Right lobe of liver (tissue), 6 donors: ENCODE data around the gene HOXA3. TPM values are rescaled to one million over a fixed set of nuclear protein-coding genes. Genes with fewer than 3 reads are reported as not detected.

Experiments
- ATAC-seq, 4 donors: fragments of 200-7000 bp; cut with Tn5 transposase; one replicate each; pipeline ENCODE4 v1.9.1; 2020; ENCODE audit warnings: mild to moderate bottlenecking in 4 of 4, moderate library complexity in 4 of 4
- DNase-seq, 3 donors: peaks; one replicate each; pipeline ENCODE4 v3.0.0-alpha.2; 2020
- H3K27ac ChIP-seq, 3 donors: fragments of 200-600 bp; one replicate each; pipeline ENCODE4 v1.8.0; 2022
- H3K27me3 ChIP-seq, 2 donors: fragments of 200-600 bp; one replicate each; pipeline ENCODE4 v1.8.0; 2022
- H3K36me3 ChIP-seq, 4 donors: fragments of 200-600 bp; sonication (generic) in 1 of 4; one replicate each; pipeline versions ENCODE4 v1.5.1 to v1.8.0; 2017 to 2022; ENCODE audit warnings: control low read depth in 1 of 4
- H3K4me1 ChIP-seq, 4 donors: fragments of 200-600 bp; sonication (generic) in 1 of 4; one replicate each; pipeline versions ENCODE4 v1.5.1 to v1.8.0; 2017 to 2022; ENCODE audit warnings: control low read depth in 1 of 4
- H3K4me3 ChIP-seq, 3 donors: fragments of 200-600 bp; one replicate each; pipeline ENCODE4 v1.8.0; 2022
- H3K9me3 ChIP-seq, 4 donors: fragments of 200-600 bp; sonication (generic) in 1 of 4; one replicate each; pipeline versions ENCODE4 v1.5.1 to v1.8.0; 2017 to 2022; ENCODE audit warnings: control low read depth in 1 of 4
- POLR2A ChIP-seq: fragments of 450-650 bp; IDR thresholded peaks from one replicate; pipeline ENCODE4 v1.6.1; 2017; ENCODE audit warnings: antibody characterized with exemption, mild to moderate bottlenecking
- WGBS: methylation state at CpG from one replicate; pipeline ENCODE4 v1.1.6; 2018; ENCODE audit warnings: low coverage, low lambda C conversion rate; ENCODE audit not compliant: insufficient coverage; ENCODE audit errors: missing lambda C conversion rate; 5-methylcytosine and 5-hydroxymethylcytosine counted together
- intact Hi-C, 2 donors: fragments of 100-400 bp; cut with DNase I; formaldehyde crosslinking; loops; one replicate each; pipeline versions ENCODE4 v1.11.2 to v1.14.1; 2022
- total RNA-seq, 6 experiments: library from RNA; depleted of rRNA in 2 of 6; stranded (reverse); fragments of >200 nt in 2 of 6; fragmentation: NEBNext Ultra II Directional in 3 of 6; extraction: Animal tissue kit (Norgen Biotek cat#: 25700) in 3 of 6; gene quantifications; one replicate each; pipeline versions ENCODE4 v1.1.0 to v1.2.4, GENCODE V29; 2016 to 2023
- TF ChIP-seq, protein P1 (sequence below), 4 donors: fragments of 200-600 bp in 3 of 4; fragments of 450-650 bp in 1 of 4; IDR thresholded peaks; one replicate each; pipeline versions ENCODE4 v1.5.1 to v1.8.0; 2016 to 2022; ENCODE audit warnings: antibody characterized with exemption in 4 of 4, mild to moderate bottlenecking in 2 of 4
- donor health status: DM: no; HTN: yes; CAD: no.
- donor health status: DM: no; HTN: no; CAD: no.
- donor health status: DM: no; HTN: no; CAD: no.
- donor health status: DM: no; HTN: yes; CAD: no.
- donor health status: DM: no; HTN: yes; CAD: no.

Gene HOXA3
- total RNA-seq, 6 experiments from 2014 or later: 0.17 to 0.26 (median 0.25) TPM; not detected in 2

DNA sequence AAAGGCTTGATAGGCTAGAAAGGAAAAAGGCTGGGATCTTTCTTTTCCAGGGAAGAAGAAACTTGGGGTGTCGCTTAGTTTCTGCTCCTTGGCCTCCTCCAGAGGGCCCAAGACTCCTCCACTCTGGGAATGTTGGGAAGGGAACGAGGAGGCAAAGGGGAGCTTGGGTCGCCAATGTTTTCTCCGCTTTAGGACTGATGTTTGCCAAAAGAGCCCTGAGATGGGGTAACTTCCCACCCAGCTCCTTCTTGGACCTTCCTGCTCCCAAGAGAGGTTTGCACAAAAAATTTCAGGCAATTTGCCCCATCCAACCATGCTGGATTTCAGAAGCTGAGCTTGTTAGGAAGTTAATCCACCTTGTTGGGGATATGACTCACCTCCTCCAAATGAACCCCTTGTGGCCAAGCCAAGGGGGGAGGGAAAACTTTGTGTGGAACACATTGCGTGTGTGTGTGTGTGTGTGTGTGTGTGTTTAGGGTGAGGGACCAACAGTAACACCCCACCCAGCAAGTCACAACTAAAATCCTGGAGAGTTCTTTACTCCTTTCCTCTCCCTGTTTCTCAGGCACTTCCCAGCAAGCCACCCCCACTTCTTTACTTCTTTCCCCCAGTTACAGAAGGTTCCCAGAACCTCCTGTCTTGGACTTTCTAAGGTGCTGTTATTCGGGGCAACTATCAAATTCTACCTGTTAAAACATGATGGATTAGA is 41.2 kb downstream of the HOXA3 start:
- Histone ChIP-seq H3K9me3 (no peaks in the 10 kb centered on the region), H3K27me3 (peaks cover 0 to 13% of the 10 kb centered on the region in 2 donors), H3K4me3 (no peak overlapping the region), H3K27ac (peak overlapping the region in 2 of 3 donors; percentile 25 to 65), H3K36me3 (no peaks in the 10 kb centered on the region), H3K4me1 (peaks cover 0 to 4% (median 0%) of the 10 kb centered on the region in 4 donors)
- no peak for TF ChIP-seq POLR2A
- TF ChIP-seq, protein P1, sequence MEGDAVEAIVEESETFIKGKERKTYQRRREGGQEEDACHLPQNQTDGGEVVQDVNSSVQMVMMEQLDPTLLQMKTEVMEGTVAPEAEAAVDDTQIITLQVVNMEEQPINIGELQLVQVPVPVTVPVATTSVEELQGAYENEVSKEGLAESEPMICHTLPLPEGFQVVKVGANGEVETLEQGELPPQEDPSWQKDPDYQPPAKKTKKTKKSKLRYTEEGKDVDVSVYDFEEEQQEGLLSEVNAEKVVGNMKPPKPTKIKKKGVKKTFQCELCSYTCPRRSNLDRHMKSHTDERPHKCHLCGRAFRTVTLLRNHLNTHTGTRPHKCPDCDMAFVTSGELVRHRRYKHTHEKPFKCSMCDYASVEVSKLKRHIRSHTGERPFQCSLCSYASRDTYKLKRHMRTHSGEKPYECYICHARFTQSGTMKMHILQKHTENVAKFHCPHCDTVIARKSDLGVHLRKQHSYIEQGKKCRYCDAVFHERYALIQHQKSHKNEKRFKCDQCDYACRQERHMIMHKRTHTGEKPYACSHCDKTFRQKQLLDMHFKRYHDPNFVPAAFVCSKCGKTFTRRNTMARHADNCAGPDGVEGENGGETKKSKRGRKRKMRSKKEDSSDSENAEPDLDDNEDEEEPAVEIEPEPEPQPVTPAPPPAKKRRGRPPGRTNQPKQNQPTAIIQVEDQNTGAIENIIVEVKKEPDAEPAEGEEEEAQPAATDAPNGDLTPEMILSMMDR (IDR thresholded peaks at IDR 0.05): no peak
- intact Hi-C loops: no loop called here
- 19% methylated on average over 3 of the region's 6 CpGs for WGBS
- DNase-seq (no peak), ATAC-seq (no peak)

DNA sequence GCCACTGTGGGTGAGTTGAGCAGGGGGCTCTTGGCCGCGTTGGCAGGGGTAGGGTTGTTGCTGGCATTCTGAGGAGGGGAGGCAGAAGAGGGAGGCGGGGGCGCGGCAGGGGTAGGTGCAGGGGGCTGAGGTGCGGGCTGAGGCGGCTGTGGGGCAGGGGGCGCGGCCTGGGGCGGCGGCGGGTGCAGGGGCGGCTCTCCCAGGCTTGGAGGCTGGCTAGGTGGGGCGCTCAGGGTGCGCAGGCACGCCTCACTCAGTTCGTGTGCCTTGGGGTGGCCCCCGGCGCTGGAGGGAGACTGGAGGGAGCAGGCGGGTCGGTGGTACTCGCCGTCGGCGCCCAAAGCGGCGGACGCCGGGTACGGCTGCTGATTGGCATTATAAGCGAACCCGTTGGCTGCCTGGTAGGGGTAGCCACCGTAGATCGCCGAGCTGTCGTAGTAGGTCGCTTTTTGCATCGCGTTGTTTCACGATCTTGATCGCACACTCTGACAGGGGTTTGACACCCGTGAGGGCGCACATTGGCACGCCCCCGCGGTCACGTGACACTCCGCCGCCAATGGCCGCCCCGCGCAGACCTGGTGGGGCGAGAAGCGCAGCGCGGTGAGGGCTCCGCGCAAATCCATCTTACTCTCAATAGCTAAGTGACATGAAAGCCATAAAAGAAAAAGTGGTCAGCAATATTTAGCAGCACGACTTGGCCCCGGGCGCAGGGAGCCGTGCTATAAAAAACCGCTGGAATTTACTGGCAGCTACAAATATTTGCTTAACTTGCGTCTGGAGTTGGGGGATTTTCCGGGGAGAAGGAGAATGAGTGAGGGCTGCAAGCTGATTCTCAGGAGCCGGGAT is 42.0 kb downstream of the HOXA3 start:
- H3K27ac ChIP-seq: peak overlapping the region in 1 of 3 donors; percentile 65
- TF ChIP-seq POLR2A: no peak
- TF ChIP-seq, protein P1 (IDR thresholded peaks at IDR 0.05): no peak
- peaks cover 0 to 10% of the 10 kb centered on the region in 2 donors for H3K27me3 ChIP-seq
- no peaks in the 10 kb centered on the region for H3K36me3 ChIP-seq
- DNase-seq (no peak), ATAC-seq (no peak)
- intact Hi-C loops: no loop called here
- H3K9me3 ChIP-seq: no peaks in the 10 kb centered on the region
- peaks cover 0 to 4% (median 0%) of the 10 kb centered on the region in 4 donors for H3K4me1 ChIP-seq
- 37% methylated on average over 21 of the region's 66 CpGs for WGBS
- H3K4me3 ChIP-seq: no peak overlapping the region

DNA sequence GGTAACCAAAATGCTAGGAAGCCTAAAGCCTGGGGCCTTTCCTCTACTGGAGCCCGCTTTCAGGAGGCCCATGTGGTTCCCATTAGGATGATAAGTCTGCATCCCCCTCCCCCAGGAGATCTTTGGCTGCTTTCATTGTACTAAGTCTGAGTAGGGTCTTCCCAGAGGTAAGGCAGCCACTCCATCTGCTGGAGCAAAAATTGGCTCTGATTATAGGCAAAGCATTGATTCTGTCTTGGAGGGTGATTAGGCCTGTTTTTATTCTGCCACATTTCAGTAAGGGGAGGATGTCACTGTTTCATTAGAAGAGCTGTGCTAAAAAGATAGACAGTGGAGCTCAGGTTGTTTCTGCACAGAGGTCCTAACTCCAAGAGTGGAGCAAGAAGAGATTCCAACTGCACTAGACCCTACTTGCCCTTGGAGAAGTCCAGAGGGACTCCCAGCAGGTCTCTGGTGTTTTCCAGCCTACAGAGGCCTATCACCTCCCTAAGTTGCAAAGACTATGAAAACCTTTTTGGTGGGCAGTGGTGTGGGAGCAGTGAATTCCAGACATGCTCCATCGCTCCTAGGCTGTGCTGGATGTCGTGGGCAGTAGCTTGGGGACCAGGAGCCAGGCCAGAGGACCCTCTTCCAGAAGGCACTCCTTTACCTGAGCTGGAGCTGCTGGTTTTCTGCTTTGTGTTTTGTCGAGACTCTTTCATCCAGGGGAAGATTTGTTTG is 42.8 kb downstream of the HOXA3 start:
- Histone ChIP-seq H3K27ac (peak overlapping the region in 1 of 3 donors; percentile 65), H3K36me3 (no peaks in the 10 kb centered on the region), H3K9me3 (no peaks in the 10 kb centered on the region), H3K27me3 (peaks cover 0 to 10% of the 10 kb centered on the region in 2 donors), H3K4me1 (peaks cover 0 to 4% (median 0%) of the 10 kb centered on the region in 4 donors), H3K4me3 (no peak overlapping the region)
- ATAC-seq (no peak), DNase-seq (no peak)
- 67% methylated on average over 1 of the region's 4 CpGs for WGBS
- TF ChIP-seq, protein P1 (IDR thresholded peaks at IDR 0.05): no peak
- no peak for TF ChIP-seq POLR2A
- intact Hi-C loops: no loop called here

DNA sequence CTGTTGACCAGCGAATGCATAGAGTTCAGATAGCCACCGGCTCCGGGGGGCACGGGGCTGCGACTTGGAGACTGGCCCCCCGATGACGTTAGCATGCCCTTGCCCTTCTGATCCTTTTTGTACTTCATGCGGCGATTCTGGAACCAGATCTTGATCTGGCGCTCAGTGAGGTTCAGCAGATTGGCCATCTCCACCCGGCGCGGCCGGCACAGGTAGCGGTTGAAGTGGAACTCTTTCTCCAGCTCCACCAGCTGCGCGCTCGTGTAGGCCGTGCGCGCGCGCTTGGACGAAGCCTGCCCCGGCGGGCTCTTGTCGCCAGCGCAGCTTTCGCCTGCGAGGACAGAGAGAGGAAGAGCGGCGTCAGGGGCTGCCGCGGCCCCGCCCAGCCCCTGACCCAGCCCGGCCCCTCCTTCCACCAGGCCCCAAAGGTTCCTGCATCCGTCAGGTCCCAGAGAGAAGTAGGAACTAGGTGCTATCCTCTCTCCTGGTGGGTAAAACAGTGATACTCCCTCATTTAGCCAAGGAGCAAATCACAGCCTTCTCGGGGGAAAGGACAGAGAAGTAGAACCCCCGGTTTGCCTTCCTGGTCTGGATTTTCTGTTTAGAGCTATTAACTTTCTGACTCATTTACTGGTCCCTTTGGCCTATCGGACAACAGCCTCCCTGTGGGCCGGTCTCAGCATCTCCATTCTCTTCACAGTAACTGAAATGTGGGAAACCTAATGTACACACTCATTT is 43.8 kb downstream of the HOXA3 start:
- WGBS: 41% methylated on average over 12 of the region's 41 CpGs

More for the DNA sequence above, 43.8 kb downstream of the HOXA3 start:
- peaks cover 0 to 4% (median 0%) of the 10 kb centered on the region in 4 donors for H3K4me1 ChIP-seq
- intact Hi-C loops: no loop called here
- H3K36me3 ChIP-seq: no peaks in the 10 kb centered on the region
- H3K27me3 ChIP-seq: peaks cover 0 to 10% of the 10 kb centered on the region in 2 donors
- H3K27ac ChIP-seq: peak overlapping the region; percentile 31 to 74 (median 65)
- H3K4me3 ChIP-seq: no peak overlapping the region
- ATAC-seq: peak; percentile 66 to 72 (median 70)
- TF ChIP-seq, protein P1 (IDR thresholded peaks at IDR 0.05): no peak
- peak; percentile 31 for TF ChIP-seq POLR2A
- no peaks in the 10 kb centered on the region for H3K9me3 ChIP-seq
- peak in 2 of 3 donors; percentile 57 to 66 for DNase-seq
